ENCODE measurements around the gene FAM221A. TPM values are rescaled to one million over a fixed set of nuclear protein-coding genes. Genes with fewer than 3 reads are reported as not detected.

Gene FAM221A
- total RNA-seq, 1 experiment from 2014 or later, result 8.4 TPM

GRCh38 chr7:23658831-23659427 is 21.1 kb upstream of the FAM221A start:
- DNase-seq (ENCODE audit: low read depth, low spot score) (no peak), ATAC-seq (no peak)
- CTCF ChIA-PET, result no interaction called here
- Histone ChIP-seq H3K27ac (ENCODE audit: low read length) (no peak overlapping the region), H3K36me3 (ENCODE audit: control insufficient read depth, insufficient read depth, low read length) (no peaks in the 10 kb centered on the region), H3K9me3 (ENCODE audit: control insufficient read depth, insufficient read depth, low read depth, low read length) (peaks cover 6% of the 10 kb centered on the region; the same call in 1 of the 2 replicates), H3K4me3 (ENCODE audit: low read depth in 2 of 2, low read length in 2 of 2) (no peak overlapping the region), H3K27me3 (ENCODE audit: control insufficient read depth, insufficient read depth, low read length) (no peaks in the 10 kb centered on the region), H3K4me1 (ENCODE audit: control insufficient read depth, insufficient read depth, low read length) (no peaks in the 10 kb centered on the region)
- TF ChIP-seq, protein P1, sequence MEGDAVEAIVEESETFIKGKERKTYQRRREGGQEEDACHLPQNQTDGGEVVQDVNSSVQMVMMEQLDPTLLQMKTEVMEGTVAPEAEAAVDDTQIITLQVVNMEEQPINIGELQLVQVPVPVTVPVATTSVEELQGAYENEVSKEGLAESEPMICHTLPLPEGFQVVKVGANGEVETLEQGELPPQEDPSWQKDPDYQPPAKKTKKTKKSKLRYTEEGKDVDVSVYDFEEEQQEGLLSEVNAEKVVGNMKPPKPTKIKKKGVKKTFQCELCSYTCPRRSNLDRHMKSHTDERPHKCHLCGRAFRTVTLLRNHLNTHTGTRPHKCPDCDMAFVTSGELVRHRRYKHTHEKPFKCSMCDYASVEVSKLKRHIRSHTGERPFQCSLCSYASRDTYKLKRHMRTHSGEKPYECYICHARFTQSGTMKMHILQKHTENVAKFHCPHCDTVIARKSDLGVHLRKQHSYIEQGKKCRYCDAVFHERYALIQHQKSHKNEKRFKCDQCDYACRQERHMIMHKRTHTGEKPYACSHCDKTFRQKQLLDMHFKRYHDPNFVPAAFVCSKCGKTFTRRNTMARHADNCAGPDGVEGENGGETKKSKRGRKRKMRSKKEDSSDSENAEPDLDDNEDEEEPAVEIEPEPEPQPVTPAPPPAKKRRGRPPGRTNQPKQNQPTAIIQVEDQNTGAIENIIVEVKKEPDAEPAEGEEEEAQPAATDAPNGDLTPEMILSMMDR (IDR thresholded peaks at IDR 0.05), result no peak
- no peak for TF ChIP-seq SIN3A (IDR thresholded peaks at IDR 0.05; ENCODE audit: borderline replicate concordance, insufficient read depth, low read depth, low read length)
- no peak for TF ChIP-seq TCF7L2 (IDR thresholded peaks at IDR 0.05; ENCODE audit: low read depth, low read length)
- intact Hi-C loops (cut with micrococcal nuclease; ENCODE audit: unreplicated experiment), result no loop called here
- POLR2A ChIA-PET, result no interaction called here
- no TSS peak for BruUV-seq (replicated peaks)
- in situ Hi-C loops (cut with HindIII; ENCODE audit: low pct_unique_long_range_greater_than_20kb, low sequenced_read_pairs), result no loop called here

DNA sequence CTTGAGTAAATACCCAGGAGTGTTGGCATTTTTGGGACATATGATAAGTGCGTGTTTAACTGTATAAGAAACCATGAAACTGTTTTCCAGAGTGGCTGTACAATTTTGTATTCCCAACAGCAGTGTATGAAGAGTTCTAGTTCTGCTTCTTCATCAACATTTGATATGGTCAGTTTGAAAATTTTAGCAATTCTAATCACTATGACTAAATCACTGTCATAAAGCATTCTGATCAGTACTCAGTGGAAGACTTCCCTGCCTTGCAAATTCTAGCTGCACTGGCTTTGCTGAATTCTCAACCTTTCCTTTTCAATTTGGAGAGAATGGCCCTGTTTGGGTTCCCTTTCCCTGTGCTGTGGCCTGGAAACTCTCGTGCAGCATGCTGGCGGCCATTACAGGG is 18.6 kb upstream of the FAM221A start:
- Histone ChIP-seq H3K36me3 (ENCODE audit: control insufficient read depth, insufficient read depth, low read length) (no peaks in the 10 kb centered on the region), H3K27ac (ENCODE audit: low read length) (no peak overlapping the region), H3K27me3 (ENCODE audit: control insufficient read depth, insufficient read depth, low read length) (no peaks in the 10 kb centered on the region), H3K4me3 (ENCODE audit: low read depth in 2 of 2, low read length in 2 of 2) (no peak overlapping the region), H3K9me3 (ENCODE audit: control insufficient read depth, insufficient read depth, low read depth, low read length) (no peaks in the 10 kb centered on the region), H3K4me1 (ENCODE audit: control insufficient read depth, insufficient read depth, low read length) (no peaks in the 10 kb centered on the region)
- no peak for DNase-seq (ENCODE audit: low read depth, low spot score)
- in situ Hi-C loops (cut with HindIII; ENCODE audit: low pct_unique_long_range_greater_than_20kb, low sequenced_read_pairs), result no loop called here
- TF ChIP-seq TCF7L2 (IDR thresholded peaks at IDR 0.05; ENCODE audit: low read depth, low read length) (no peak), REST (IDR thresholded peaks at IDR 0.05; ENCODE audit: insufficient read depth in 1 of 2, low read depth in 2 of 2, low read length in 1 of 2) (no peak), POLR2AphosphoS5 (IDR thresholded peaks at IDR 0.05; ENCODE audit: low read depth, low read length) (no peak), SIN3A (IDR thresholded peaks at IDR 0.05; ENCODE audit: borderline replicate concordance, insufficient read depth, low read depth, low read length) (no peak)
- TF ChIP-seq, protein P1 (IDR thresholded peaks at IDR 0.05), result no peak
- ChIA-PET POLR2A (no interaction called here), CTCF (no interaction called here)
- BruUV-seq (replicated peaks), result no TSS peak
- intact Hi-C loops (cut with micrococcal nuclease; ENCODE audit: unreplicated experiment), result no loop called here
- no peak for ATAC-seq

All from Panc1 (cell line).